22Rv1 (cell line): ENCODE measurements around the gene ZWILCH.

ENCODE experiments used
- ZFX ChIP-seq: fragments of 450-650 bp; IDR thresholded peaks from 2 replicates; pipeline ENCODE4 v1.6.1; 2017; ENCODE audit warnings: antibody characterized with exemption, borderline replicate concordance
- TF ChIP-seq, protein P1 (sequence below): fragments of 450-650 bp; IDR thresholded peaks from 2 replicates; pipeline ENCODE4 v1.5.1; 2017; ENCODE audit warnings: mild to moderate bottlenecking

DNA sequence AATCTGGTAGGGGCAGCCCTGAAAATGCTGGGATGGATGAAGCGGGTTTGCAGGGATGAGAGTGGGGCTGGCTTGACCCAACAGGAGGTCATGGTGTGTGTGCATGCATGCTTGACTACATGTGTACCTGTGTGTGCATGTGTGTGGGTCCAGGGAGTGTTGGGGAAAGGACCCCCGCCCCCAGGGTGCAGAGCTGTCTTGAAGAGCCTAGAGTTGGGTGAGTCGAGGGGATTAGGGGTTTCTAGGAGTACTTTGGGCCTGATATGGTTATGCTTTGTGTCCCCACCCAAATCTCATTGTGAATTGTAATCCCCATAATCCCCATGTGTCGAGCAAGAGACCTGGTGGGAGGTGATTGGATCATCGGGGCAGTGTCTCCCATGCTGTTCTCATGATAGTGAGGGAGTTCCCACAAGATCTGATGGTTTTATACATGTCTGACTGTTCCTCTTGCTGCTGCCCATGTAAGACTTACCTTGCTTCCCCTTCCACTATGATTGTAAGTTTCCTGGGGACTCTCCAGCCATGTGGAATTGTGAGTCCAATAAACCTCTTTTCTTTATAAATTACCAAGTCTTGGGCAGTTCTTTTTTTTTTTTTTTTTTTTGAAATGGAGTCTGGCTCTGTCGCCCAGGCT lies 65.8 kb downstream of the ZWILCH start:
- TF ChIP-seq, protein P1, sequence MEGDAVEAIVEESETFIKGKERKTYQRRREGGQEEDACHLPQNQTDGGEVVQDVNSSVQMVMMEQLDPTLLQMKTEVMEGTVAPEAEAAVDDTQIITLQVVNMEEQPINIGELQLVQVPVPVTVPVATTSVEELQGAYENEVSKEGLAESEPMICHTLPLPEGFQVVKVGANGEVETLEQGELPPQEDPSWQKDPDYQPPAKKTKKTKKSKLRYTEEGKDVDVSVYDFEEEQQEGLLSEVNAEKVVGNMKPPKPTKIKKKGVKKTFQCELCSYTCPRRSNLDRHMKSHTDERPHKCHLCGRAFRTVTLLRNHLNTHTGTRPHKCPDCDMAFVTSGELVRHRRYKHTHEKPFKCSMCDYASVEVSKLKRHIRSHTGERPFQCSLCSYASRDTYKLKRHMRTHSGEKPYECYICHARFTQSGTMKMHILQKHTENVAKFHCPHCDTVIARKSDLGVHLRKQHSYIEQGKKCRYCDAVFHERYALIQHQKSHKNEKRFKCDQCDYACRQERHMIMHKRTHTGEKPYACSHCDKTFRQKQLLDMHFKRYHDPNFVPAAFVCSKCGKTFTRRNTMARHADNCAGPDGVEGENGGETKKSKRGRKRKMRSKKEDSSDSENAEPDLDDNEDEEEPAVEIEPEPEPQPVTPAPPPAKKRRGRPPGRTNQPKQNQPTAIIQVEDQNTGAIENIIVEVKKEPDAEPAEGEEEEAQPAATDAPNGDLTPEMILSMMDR: no peak
- TF ChIP-seq ZFX: no peak
